SU-DHL-6 (cell line): ENCODE results near the gene NSMCE4A.
A peak's percentile ranks its signal among the peaks of the same experiment; 100 is the strongest.
"Not testable (repeated sequence)": the region's sequence is repeated elsewhere in the genome, so short reads cannot be mapped to it uniquely, and the experiment has no call there.

Experiments used
- H2AFZ ChIP-seq: fragments of 200-600 bp; sonication (generic); 2 replicates; pipeline ENCODE4 v1.6.1; 2014; ENCODE audit warnings: low read depth, mild to moderate bottlenecking, moderate library complexity, mixed read lengths, antibody characterized with exemption, low read length; ENCODE audit not compliant: severe bottlenecking
- H3F3A ChIP-seq: fragments of 200-600 bp; shearing (Covaris generic); 2 replicates; pipeline ENCODE4 v1.6.0; 2016; ENCODE audit warnings: antibody characterized with exemption, mild to moderate bottlenecking; ENCODE audit not compliant: insufficient read depth
- H3K27ac ChIP-seq: fragments of 200-600 bp; sonication (generic); 2 replicates; pipeline ENCODE4 v1.5.1; 2016; ENCODE audit warnings: low read depth, mild to moderate bottlenecking, low read length, moderate library complexity, mixed read lengths
- H3K27me3 ChIP-seq: fragments of 200-600 bp; sonication (generic), shearing (Covaris generic); 2 replicates; pipeline ENCODE4 v1.6.0; 2014; ENCODE audit warnings: mild to moderate bottlenecking, low read length
- H3K36me3 ChIP-seq: fragments of 200-600 bp; sonication (generic); 2 replicates; pipeline ENCODE4 v1.6.1; 2014; ENCODE audit warnings: mild to moderate bottlenecking, low read length, mixed read lengths
- H3K4me2 ChIP-seq: fragments of 300-600, 200-600 bp; shearing (Covaris generic), sonication (generic); 2 replicates; pipeline ENCODE4 v1.6.0; 2014; ENCODE audit warnings: low read length, low read depth, mild to moderate bottlenecking; ENCODE audit not compliant: poor library complexity, severe bottlenecking
- H3K4me3 ChIP-seq: fragments of 200-600 bp; sonication (generic); 2 replicates; pipeline ENCODE4 v1.5.1; 2014; ENCODE audit warnings: antibody characterized with exemption, low read length, mild to moderate bottlenecking, mixed read lengths; ENCODE audit not compliant: insufficient read depth, poor library complexity, severe bottlenecking
- H3K79me2 ChIP-seq: fragments of 200-600 bp; sonication (generic); 2 replicates; pipeline ENCODE4 v1.6.1; 2014; ENCODE audit warnings: mild to moderate bottlenecking, low read length, moderate library complexity; ENCODE audit not compliant: insufficient read depth
- H3K9ac ChIP-seq: fragments of 200-600 bp; sonication (generic); 2 replicates; pipeline ENCODE4 v1.7.0; 2014; ENCODE audit warnings: mild to moderate bottlenecking, low read length
- H3K9me2 ChIP-seq: fragments of 200-600 bp; sonication (generic); replicated peaks from 2 replicates; pipeline ENCODE4 v1.6.1; 2014; ENCODE audit warnings: low read length; ENCODE audit not compliant: insufficient read depth
- H3K9me3 ChIP-seq: fragments of 200-600 bp; sonication (generic); 2 replicates; pipeline ENCODE4 v1.6.1; 2014; ENCODE audit warnings: low read length, mixed read lengths; ENCODE audit not compliant: insufficient read depth
- H4K20me1 ChIP-seq: fragments of 200-600 bp; sonication (generic); 2 replicates; pipeline ENCODE4 v1.6.1; 2014; ENCODE audit warnings: low read depth, mild to moderate bottlenecking, antibody characterized with exemption, low read length, moderate library complexity, mixed read lengths
- EZH2phosphoT487 ChIP-seq: fragments of 200-600 bp; sonication (generic), shearing (Covaris generic); conservative IDR thresholded peaks from 2 replicates; pipeline ENCODE4 v1.6.1; 2018; ENCODE audit warnings: mild to moderate bottlenecking, antibody characterized with exemption, low read length, moderate library complexity, mixed read lengths
- TF ChIP-seq, protein P1 (sequence below): fragments of 200-600 bp; sonication (generic); IDR thresholded peaks from one replicate; pipeline ENCODE4 v1.5.1; 2017; ENCODE audit warnings: antibody characterized with exemption, mild to moderate bottlenecking, low read length, moderate library complexity; ENCODE audit not compliant: insufficient read depth, poor library complexity, severe bottlenecking

Gene NSMCE4A, protein sequence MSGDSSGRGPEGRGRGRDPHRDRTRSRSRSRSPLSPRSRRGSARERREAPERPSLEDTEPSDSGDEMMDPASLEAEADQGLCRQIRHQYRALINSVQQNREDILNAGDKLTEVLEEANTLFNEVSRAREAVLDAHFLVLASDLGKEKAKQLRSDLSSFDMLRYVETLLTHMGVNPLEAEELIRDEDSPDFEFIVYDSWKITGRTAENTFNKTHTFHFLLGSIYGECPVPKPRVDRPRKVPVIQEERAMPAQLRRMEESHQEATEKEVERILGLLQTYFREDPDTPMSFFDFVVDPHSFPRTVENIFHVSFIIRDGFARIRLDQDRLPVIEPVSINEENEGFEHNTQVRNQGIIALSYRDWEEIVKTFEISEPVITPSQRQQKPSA

DNA sequence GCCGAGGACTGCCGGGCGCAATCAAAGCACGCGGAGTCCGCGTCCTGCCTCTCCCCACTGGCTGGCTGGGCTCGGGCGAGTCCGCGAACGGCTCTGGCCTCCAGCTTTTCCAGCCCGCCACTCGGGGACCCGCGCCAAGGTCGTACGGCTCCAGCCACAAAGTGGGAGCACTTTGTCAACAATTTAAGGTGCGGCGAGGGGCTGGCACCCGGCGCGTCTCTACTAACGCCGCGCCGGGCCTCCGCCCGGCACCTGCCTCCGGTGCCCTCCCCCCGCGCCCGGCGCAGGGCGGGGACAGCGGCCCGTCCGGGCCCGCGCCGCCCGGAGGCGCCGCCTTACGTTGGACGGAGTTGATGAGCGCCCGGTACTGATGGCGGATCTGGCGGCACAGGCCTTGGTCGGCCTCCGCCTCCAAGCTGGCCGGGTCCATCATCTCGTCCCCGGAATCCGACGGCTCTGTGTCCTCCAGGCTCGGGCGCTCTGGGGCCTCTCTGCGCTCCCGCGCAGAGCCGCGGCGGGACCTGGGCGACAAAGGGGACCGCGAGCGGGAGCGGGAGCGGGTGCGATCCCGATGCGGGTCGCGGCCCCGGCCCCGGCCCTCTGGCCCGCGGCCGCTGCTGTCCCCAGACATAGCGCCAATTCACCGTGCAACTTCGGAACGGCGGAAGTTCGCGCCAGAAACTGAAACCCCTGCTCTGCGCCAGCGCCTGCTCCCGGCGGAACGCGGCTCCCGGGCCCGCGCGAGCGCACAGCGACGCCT lies at the start of gene NSMCE4A:
Gene NSMCE4A, minus strand, starts transcription at position 683 of the 760 bp plus-strand sequence. Its CDS starts 52 bp downstream, at position 631.
- H3K9me2 ChIP-seq: no peaks in the 10 kb centered on the region
- peak within 1 kb of the TSS; percentile 81 for H2AFZ ChIP-seq
- no peaks in the 10 kb centered on the region for H3K27me3 ChIP-seq
- no peaks in the 10 kb centered on the region for H3F3A ChIP-seq
- TF ChIP-seq, protein P1, sequence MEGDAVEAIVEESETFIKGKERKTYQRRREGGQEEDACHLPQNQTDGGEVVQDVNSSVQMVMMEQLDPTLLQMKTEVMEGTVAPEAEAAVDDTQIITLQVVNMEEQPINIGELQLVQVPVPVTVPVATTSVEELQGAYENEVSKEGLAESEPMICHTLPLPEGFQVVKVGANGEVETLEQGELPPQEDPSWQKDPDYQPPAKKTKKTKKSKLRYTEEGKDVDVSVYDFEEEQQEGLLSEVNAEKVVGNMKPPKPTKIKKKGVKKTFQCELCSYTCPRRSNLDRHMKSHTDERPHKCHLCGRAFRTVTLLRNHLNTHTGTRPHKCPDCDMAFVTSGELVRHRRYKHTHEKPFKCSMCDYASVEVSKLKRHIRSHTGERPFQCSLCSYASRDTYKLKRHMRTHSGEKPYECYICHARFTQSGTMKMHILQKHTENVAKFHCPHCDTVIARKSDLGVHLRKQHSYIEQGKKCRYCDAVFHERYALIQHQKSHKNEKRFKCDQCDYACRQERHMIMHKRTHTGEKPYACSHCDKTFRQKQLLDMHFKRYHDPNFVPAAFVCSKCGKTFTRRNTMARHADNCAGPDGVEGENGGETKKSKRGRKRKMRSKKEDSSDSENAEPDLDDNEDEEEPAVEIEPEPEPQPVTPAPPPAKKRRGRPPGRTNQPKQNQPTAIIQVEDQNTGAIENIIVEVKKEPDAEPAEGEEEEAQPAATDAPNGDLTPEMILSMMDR: no peak
- H4K20me1 ChIP-seq: no peaks in the 10 kb centered on the region
- peak within 1 kb of the TSS; percentile 83 for H3K27ac ChIP-seq
- H3K9me3 ChIP-seq: peaks cover 14% of the 10 kb centered on the region; the same call in 1 of the 2 replicates
- peaks cover 5% of the 10 kb centered on the region; the same call in 1 of the 2 replicates for H3K36me3 ChIP-seq
- peak within 1 kb of the TSS; percentile 72 for H3K4me2 ChIP-seq
- peak within 1 kb of the TSS; percentile 80 for H3K4me3 ChIP-seq
- H3K79me2 ChIP-seq: peaks cover 13% of the 10 kb centered on the region
- H3K9ac ChIP-seq: peak within 1 kb of the TSS; percentile 90

DNA sequence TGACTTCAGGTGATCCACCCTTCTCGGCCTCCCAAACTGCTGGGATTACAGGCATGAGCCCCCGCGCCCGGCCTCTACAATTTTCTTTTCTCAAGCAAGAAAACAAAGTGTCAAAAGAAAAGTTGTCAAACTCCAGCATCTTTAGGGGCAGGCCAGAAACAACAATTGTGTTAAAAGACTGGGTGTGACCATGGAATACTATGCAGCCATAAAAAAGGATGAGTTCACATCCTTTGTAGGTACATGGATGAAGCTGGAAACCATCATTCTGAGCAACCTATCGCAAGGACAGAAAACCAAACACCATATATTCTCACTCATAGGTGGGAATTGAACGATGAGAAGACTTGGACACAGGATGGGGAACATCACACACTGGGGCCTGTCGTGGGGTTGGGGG lies 48.2 kb upstream of the NSMCE4A start:
- not testable (repeated sequence) for H3F3A ChIP-seq, H3K27ac ChIP-seq, H3K79me2 ChIP-seq, H3K27me3 ChIP-seq, H4K20me1 ChIP-seq, H3K9me2 ChIP-seq, H3K36me3 ChIP-seq, H3K9me3 ChIP-seq, H3K4me3 ChIP-seq, H3K4me2 ChIP-seq, H2AFZ ChIP-seq, H3K9ac ChIP-seq

DNA sequence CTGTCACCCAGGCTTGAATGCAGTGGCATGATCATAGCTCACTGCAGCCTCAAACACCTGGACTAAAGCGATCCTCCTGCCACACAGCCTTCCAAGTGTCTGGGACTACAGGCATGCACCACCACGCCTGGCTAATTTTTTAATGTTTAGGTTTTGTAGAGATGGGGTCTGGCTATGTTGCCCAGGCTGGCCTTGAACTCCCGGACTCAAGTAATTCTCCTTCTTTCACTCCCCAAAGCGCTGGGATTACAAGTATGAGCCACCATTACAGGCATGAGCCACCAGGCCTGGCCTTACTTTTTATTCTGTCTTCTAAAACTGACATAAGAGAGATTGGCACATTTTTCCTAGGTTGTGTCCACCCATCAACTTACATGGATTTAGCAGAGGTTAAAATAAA lies 47.3 kb upstream of the NSMCE4A start:
- Histone ChIP-seq H4K20me1 (no peaks in the 10 kb centered on the region), H3F3A (no peaks in the 10 kb centered on the region), H3K9ac (no peak overlapping the region), H2AFZ (no peak overlapping the region), H3K4me3 (no peak overlapping the region), H3K79me2 (no peaks in the 10 kb centered on the region), H3K9me2 (no peaks in the 10 kb centered on the region), H3K27ac (no peak overlapping the region), H3K9me3 (no peaks in the 10 kb centered on the region), H3K27me3 (no peaks in the 10 kb centered on the region), H3K4me2 (no peak overlapping the region), H3K36me3 (no peaks in the 10 kb centered on the region)
- TF ChIP-seq, protein P1: no peak

DNA sequence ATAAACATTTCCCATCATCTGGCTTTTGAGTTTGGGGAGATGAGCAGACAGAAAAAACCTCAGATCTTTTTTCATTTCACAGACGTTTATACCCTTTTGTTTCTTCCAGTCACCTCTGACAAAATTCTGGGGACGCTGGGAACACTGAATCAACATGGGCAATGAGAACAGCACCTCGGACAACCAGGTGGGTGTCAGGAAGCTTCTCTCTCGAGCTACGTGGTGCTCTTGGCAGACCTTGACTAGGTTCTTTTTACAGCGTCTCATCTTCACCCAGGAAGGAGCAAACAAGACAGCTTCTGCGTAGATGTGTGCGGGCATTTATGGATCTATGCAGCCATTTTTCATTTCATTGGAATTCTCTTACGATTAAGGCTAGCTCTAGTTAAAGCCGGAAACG lies 46.8 kb upstream of the NSMCE4A start:
- Histone ChIP-seq H2AFZ (no peak overlapping the region), H3K4me2 (no peak overlapping the region), H3K9ac (no peak overlapping the region)

More for the DNA sequence above, 46.8 kb upstream of the NSMCE4A start:
- Histone ChIP-seq H3K9me2 (no peaks in the 10 kb centered on the region), H3K27ac (no peak overlapping the region), H3K27me3 (no peaks in the 10 kb centered on the region), H3K36me3 (no peaks in the 10 kb centered on the region), H3F3A (no peaks in the 10 kb centered on the region), H3K9me3 (no peaks in the 10 kb centered on the region), H3K4me3 (no peak overlapping the region), H3K79me2 (no peaks in the 10 kb centered on the region), H4K20me1 (no peaks in the 10 kb centered on the region)
- TF ChIP-seq, protein P1: no peak
- no peak for TF ChIP-seq EZH2phosphoT487
